ENCODE measurements around the gene ELAVL2. TPM values are rescaled to one million over a fixed set of nuclear protein-coding genes. Genes with fewer than 3 reads are reported as not detected.

Gene ELAVL2
- total RNA-seq, 2 experiments from 2014 or later, result not detected

GRCh38 chr9:23659346-23660006 lies 166.6 kb downstream of the ELAVL2 start:
- H3K36me3 Mint-ChIP-seq (ENCODE audit: low read depth), result no peaks in the 10 kb centered on the region
- H3K4me3 Mint-ChIP-seq, result no peak overlapping the region
- H3K27me3 Mint-ChIP-seq (ENCODE audit: low read depth), result no peaks in the 10 kb centered on the region
- peaks cover 4% of the 10 kb centered on the region for H3K9me3 Mint-ChIP-seq
- DNase-seq, result no peak
- CTCF ChIA-PET, result no interaction called here
- no peaks in the 10 kb centered on the region for H3K4me1 Mint-ChIP-seq (ENCODE audit: low read depth)
- intact Hi-C loops (cut with micrococcal nuclease), result no loop called here
- no peak overlapping the region for H3K27ac Mint-ChIP-seq

- no peak overlapping the region for H3K4me3 Mint-ChIP-seq
- intact Hi-C loops (cut with micrococcal nuclease), result no loop called here
- CTCF ChIA-PET, result no interaction called here
- no peak overlapping the region for H3K27ac Mint-ChIP-seq
- no peaks in the 10 kb centered on the region for H3K4me1 Mint-ChIP-seq (ENCODE audit: low read depth)
- H3K9me3 Mint-ChIP-seq, result peaks cover 4% of the 10 kb centered on the region
- H3K36me3 Mint-ChIP-seq (ENCODE audit: low read depth), result no peaks in the 10 kb centered on the region
- no peak for DNase-seq
- H3K27me3 Mint-ChIP-seq (ENCODE audit: low read depth), result no peaks in the 10 kb centered on the region
Observed at GRCh38 chr9:23658376-23659258, 167.4 kb downstream of the ELAVL2 start.

GRCh38 chr9:23651051-23651450 lies 175.0 kb downstream of the ELAVL2 start:
- intact Hi-C loops (cut with micrococcal nuclease), result no loop called here
- Mint-ChIP-seq H3K9me3 (peaks cover 5% of the 10 kb centered on the region), H3K4me3 (no peak overlapping the region), H3K36me3 (ENCODE audit: low read depth) (no peaks in the 10 kb centered on the region), H3K27me3 (ENCODE audit: low read depth) (no peaks in the 10 kb centered on the region), H3K27ac (no peak overlapping the region), H3K4me1 (ENCODE audit: low read depth) (no peaks in the 10 kb centered on the region)
- CTCF ChIA-PET, result no interaction called here
- no peak for DNase-seq

- Mint-ChIP-seq H3K4me3 (no peak overlapping the region), H3K4me1 (ENCODE audit: low read depth) (no peaks in the 10 kb centered on the region), H3K9me3 (peaks cover 5% of the 10 kb centered on the region), H3K27me3 (ENCODE audit: low read depth) (no peaks in the 10 kb centered on the region), H3K27ac (no peak overlapping the region), H3K36me3 (ENCODE audit: low read depth) (no peaks in the 10 kb centered on the region)
- CTCF ChIA-PET, result no interaction called here
- no peak for DNase-seq
- intact Hi-C loops (cut with micrococcal nuclease), result no loop called here
Observed at GRCh38 chr9:23648651-23649050, 177.4 kb downstream of the ELAVL2 start.

- H3K27me3 Mint-ChIP-seq (ENCODE audit: low read depth), result no peaks in the 10 kb centered on the region
- no peak overlapping the region for H3K27ac Mint-ChIP-seq
- no peaks in the 10 kb centered on the region for H3K4me1 Mint-ChIP-seq (ENCODE audit: low read depth)
- peaks cover 2% of the 10 kb centered on the region for H3K9me3 Mint-ChIP-seq
- DNase-seq, result no peak
- H3K36me3 Mint-ChIP-seq (ENCODE audit: low read depth), result no peaks in the 10 kb centered on the region
- intact Hi-C loops (cut with micrococcal nuclease), result no loop called here
- CTCF ChIA-PET, result no interaction called here
- no peak overlapping the region for H3K4me3 Mint-ChIP-seq
Observed at GRCh38 chr9:23644896-23645295, 181.1 kb downstream of the ELAVL2 start.

- Mint-ChIP-seq H3K4me1 (ENCODE audit: low read depth) (no peaks in the 10 kb centered on the region), H3K36me3 (ENCODE audit: low read depth) (no peaks in the 10 kb centered on the region), H3K4me3 (no peak overlapping the region), H3K9me3 (peaks cover 2% of the 10 kb centered on the region), H3K27me3 (ENCODE audit: low read depth) (no peaks in the 10 kb centered on the region), H3K27ac (no peak overlapping the region)
- intact Hi-C loops (cut with micrococcal nuclease), result no loop called here
- CTCF ChIA-PET, result no interaction called here
- no peak for DNase-seq
Observed at GRCh38 chr9:23644326-23644725, 181.7 kb downstream of the ELAVL2 start.

- intact Hi-C loops (cut with micrococcal nuclease), result no loop called here
- no peaks in the 10 kb centered on the region for H3K27me3 Mint-ChIP-seq (ENCODE audit: low read depth)
- no peaks in the 10 kb centered on the region for H3K36me3 Mint-ChIP-seq (ENCODE audit: low read depth)
- no peaks in the 10 kb centered on the region for H3K4me1 Mint-ChIP-seq (ENCODE audit: low read depth)
- CTCF ChIA-PET, result no interaction called here
- peaks cover 2% of the 10 kb centered on the region for H3K9me3 Mint-ChIP-seq
- H3K4me3 Mint-ChIP-seq, result no peak overlapping the region
- no peak overlapping the region for H3K27ac Mint-ChIP-seq
- DNase-seq, result no peak
Observed at GRCh38 chr9:23643656-23644258, 182.3 kb downstream of the ELAVL2 start.

Data from activated naive CD4-positive, alpha-beta T cell treated with anti-CD3 and anti-CD28 coated beads for 36 hours (primary cell).